A549 (cell line): Measurements from ENCODE around the gene PML. TPM values are rescaled to one million over a fixed set of nuclear protein-coding genes. Genes with fewer than 3 reads are reported as not detected.

Source experiments
- ATAC-seq, 2 experiments: fragments of 200-7000 bp in 1 of 2; fragments of >200 bp in 1 of 2; cut with Nextera tagmentation in 1 of 2; cut with Tn5 transposase in 1 of 2; 3 replicates each; pipeline versions ENCODE4 v1.8.0 to v1.9.1; 2018 to 2020; ENCODE audit warnings: mild to moderate bottlenecking in 1 of 2, moderate library complexity in 1 of 2
- CTCF ChIA-PET: fragments of 300-600 bp; sonication (Branson Sonifier 250); formaldehyde crosslinking; extraction: SDS; loops from one replicate; lab custom pipeline; 2021; ENCODE audit warnings: antibody characterized with exemption, inconsistent platforms; lab: Yijun Ruan, JAX
- POLR2A ChIA-PET: fragments of 350-600 bp; formaldehyde crosslinking; extraction: SDS; loops from one replicate; lab custom pipeline; 2021; ENCODE audit warnings: antibody characterized with exemption, inconsistent platforms; lab: Yijun Ruan, JAX
- DNase-seq, 2 experiments: peaks; one replicate each; pipeline versions ENCODE4 v3.0.0 to v3.0.0-alpha.2; 2011 to 2016; ENCODE audit warnings: low read depth in 1 of 2, low spot score in 1 of 2
- FAIRE-seq: peaks from 2 replicates; lab custom pipeline; 2011; peaks lifted over from hg19 to GRCh38; lab: Jason Lieb, UNC
- H3K27ac ChIP-seq, 2 experiments: fragments of >200 bp; sonication (Bioruptor Twin); formaldehyde crosslinking; 3 replicates each; pipeline ENCODE4 v1.5.1; 2016 to 2017
- H3K4me1 ChIP-seq: fragments of >200 bp; sonication (Bioruptor Twin); formaldehyde crosslinking; 3 replicates; pipeline ENCODE4 v1.6.1; 2016
- H3K4me2 ChIP-seq: fragments of >200 bp; sonication (Bioruptor Twin); formaldehyde crosslinking; 3 replicates; pipeline ENCODE4 v1.6.1; 2016
- H3K4me3 ChIP-seq: fragments of >200 bp; sonication (Bioruptor Twin); formaldehyde crosslinking; 3 replicates; pipeline ENCODE4 v1.5.1; 2016
- H3K9me3 ChIP-seq: fragments of >200 bp; sonication (Bioruptor Twin); formaldehyde crosslinking; 3 replicates; pipeline ENCODE4 v1.6.1; 2016
- BCL3 ChIP-seq: fragments of >200 bp; sonication (Bioruptor Twin); formaldehyde crosslinking; IDR thresholded peaks from 3 replicates; pipeline ENCODE4 v1.6.1; 2016
- CBX8 ChIP-seq: fragments of 200-600 bp; sonication (generic); IDR thresholded peaks from 2 replicates; pipeline ENCODE4 v1.6.1; 2016
- EHMT2 ChIP-seq: fragments of 200-600 bp; sonication (generic); IDR thresholded peaks from 2 replicates; pipeline ENCODE4 v1.6.1; 2016; ENCODE audit warnings: antibody characterized with exemption, low read depth, mild to moderate bottlenecking, moderate library complexity
- EP300 ChIP-seq, 2 experiments: fragments of >200 bp; sonication (Bioruptor Twin); formaldehyde crosslinking; IDR thresholded peaks; 2 replicates in 1 of 2; 3 replicates in 1 of 2; pipeline ENCODE4 v1.6.1; 2016 to 2017
- GATA3 ChIP-seq: IDR thresholded peaks from 2 replicates; pipeline ENCODE4 v1.6.1; 2012; ENCODE audit warnings: borderline replicate concordance
- HOXB5 ChIP-seq: fragments of 250-450 bp; sonication (Bioruptor Pico); IDR thresholded peaks from 2 replicates; pipeline ENCODE4 v1.5.0; 2020; ENCODE audit warnings: mild to moderate bottlenecking, moderate library complexity
- JUNB ChIP-seq: fragments of >200 bp; sonication (Bioruptor Twin); formaldehyde crosslinking; IDR thresholded peaks from 2 replicates; pipeline ENCODE4 v1.6.1; 2016
- KDM1A ChIP-seq: fragments of 200-600 bp; sonication (generic); IDR thresholded peaks from 2 replicates; pipeline ENCODE4 v1.6.1; 2016; ENCODE audit warnings: low read depth, mild to moderate bottlenecking
- KDM5A ChIP-seq: fragments of 200-600 bp; sonication (generic); IDR thresholded peaks from 2 replicates; pipeline ENCODE4 v1.6.1; 2016; ENCODE audit warnings: antibody characterized with exemption, mild to moderate bottlenecking
- MAZ ChIP-seq: fragments of 150-350 bp; IDR thresholded peaks from 2 replicates; pipeline ENCODE4 v1.6.1; 2014; ENCODE audit warnings: antibody characterized with exemption, low read depth, low read length, borderline replicate concordance
- NFE2L2 ChIP-seq: fragments of 150-350 bp; conservative IDR thresholded peaks from 2 replicates; pipeline ENCODE4 v1.6.1; 2014; ENCODE audit warnings: low read length
- NPAS2 ChIP-seq: fragments of 250-450 bp; sonication (Bioruptor Pico); IDR thresholded peaks from 2 replicates; pipeline ENCODE4 v1.8.0; 2022; ENCODE audit warnings: mild to moderate bottlenecking, moderate library complexity, borderline replicate concordance
- PHF8 ChIP-seq: fragments of 200-600 bp; sonication (generic); IDR thresholded peaks from 2 replicates; pipeline ENCODE4 v1.6.1; 2016; ENCODE audit warnings: low read depth, mild to moderate bottlenecking, antibody characterized with exemption, moderate library complexity, borderline replicate concordance
- POLR2AphosphoS2 ChIP-seq: conservative IDR thresholded peaks from 2 replicates; pipeline ENCODE4 v1.6.1; 2012; ENCODE audit warnings: low read length, improper control_type of control experiment, inconsistent platforms
- RAD21 ChIP-seq, 2 experiments: fragments of >200 bp in 1 of 2; sonication (Bioruptor Twin) in 1 of 2; formaldehyde crosslinking in 1 of 2; IDR thresholded peaks in 1 of 2; conservative IDR thresholded peaks in 1 of 2; 2 replicates in 1 of 2; 3 replicates in 1 of 2; pipeline ENCODE4 v1.6.1; 2012 to 2018; ENCODE audit warnings: inconsistent platforms in 1 of 2
- RARB ChIP-seq: fragments of 250-450 bp; sonication (Bioruptor Pico); IDR thresholded peaks from 2 replicates; pipeline ENCODE4 v1.8.0; 2021; ENCODE audit warnings: mild to moderate bottlenecking, moderate library complexity
- TP53 ChIP-seq: fragments of 250-450 bp; sonication (Bioruptor Pico); IDR thresholded peaks from 2 replicates; pipeline ENCODE4 v1.5.0; 2021; ENCODE audit warnings: mild to moderate bottlenecking, moderate library complexity
- ZC3H11A ChIP-seq: fragments of 450-650 bp; IDR thresholded peaks from 2 replicates; pipeline ENCODE4 v1.6.1; 2014; ENCODE audit warnings: antibody characterized with exemption, mild to moderate bottlenecking
- ZNF302 ChIP-seq: fragments of 250-450 bp; sonication (Bioruptor Pico); IDR thresholded peaks from 2 replicates; pipeline ENCODE4 v1.9.0; 2021; ENCODE audit warnings: inconsistent platforms, mild to moderate bottlenecking, moderate library complexity
- ZSCAN20 ChIP-seq: fragments of 250-450 bp; sonication (Bioruptor Pico); IDR thresholded peaks from 2 replicates; pipeline ENCODE4 v1.8.0; 2022; ENCODE audit warnings: mild to moderate bottlenecking, moderate library complexity
- WGBS: methylation state at CpG from one replicate; pipeline ENCODE4 v1.1.6; 2017; ENCODE audit errors: missing lambda C conversion rate; 5-methylcytosine and 5-hydroxymethylcytosine counted together
- polyA plus RNA-seq, 4 experiments: library from polyadenylated mRNA; depleted of rRNA in 3 of 4; stranded (reverse); fragments of >200 nt; fragmentation: RNase III in 1 of 4; extraction: RNeasy Plus Mini Kit Qiagen cat#74134 plus additional on column Dnase treatment in 1 of 4; gene quantifications; 2 replicates in 3 of 4; 3 replicates in 1 of 4; pipeline ENCODE4 v1.2.3, GENCODE V29; 2011 to 2017
- TF ChIP-seq, protein P1 (sequence below): IDR thresholded peaks from 2 replicates; pipeline ENCODE4 v1.6.1; 2012
- TF ChIP-seq, protein P2 (sequence below): fragments of 200-600 bp; sonication (generic); IDR thresholded peaks from 2 replicates; pipeline ENCODE4 v1.6.1; 2016; ENCODE audit warnings: antibody characterized with exemption, mild to moderate bottlenecking, moderate library complexity
- TF ChIP-seq, protein P3 (sequence below): fragments of 250-450 bp; sonication (Bioruptor Pico); IDR thresholded peaks from 2 replicates; pipeline ENCODE4 v1.5.0; 2021; ENCODE audit warnings: mild to moderate bottlenecking, moderate library complexity, borderline replicate concordance
- TF ChIP-seq, protein P4 (sequence below): fragments of 250-450 bp; sonication (Bioruptor Pico); IDR thresholded peaks from 2 replicates; pipeline ENCODE4 v1.5.0; 2020; ENCODE audit warnings: low read depth, mild to moderate bottlenecking, moderate library complexity

PML gene
- polyA plus RNA-seq, 2 of the 4 experiments (the other 2 are of a cell fraction): 2.1 to 8.5 TPM

GRCh38 chr15:73978896-73979295 is 15.6 kb upstream of the PML start:
- Histone ChIP-seq H3K27ac (no peak overlapping the region), H3K4me3 (no peak overlapping the region), H3K9me3 (no peaks in the 10 kb centered on the region), H3K4me1 (peaks cover 14% of the 10 kb centered on the region), H3K4me2 (no peak overlapping the region)
- ChIA-PET POLR2A (no interaction called here), CTCF (interaction anchor here (1.2 to 1.9 kb wide), 5 partner anchors 10 to 343 kb away, joined by 3 to 6 read pairs (median 4); no protein-coding TSS in a partner anchor)
- no peak for TF ChIP-seq TP53
- no peak for TF ChIP-seq PHF8
- TF ChIP-seq KDM1A: no peak
- no peak for TF ChIP-seq ZC3H11A
- no peak for TF ChIP-seq ZNF302 (CRISPR knock-in tag)
- TF ChIP-seq BCL3: no peak
- TF ChIP-seq JUNB: no peak
- no peak for TF ChIP-seq CBX8
- no peak for TF ChIP-seq RAD21 (conservative IDR thresholded peaks at IDR 0.05 in 1 of 2, IDR thresholded peaks at IDR 0.05 in 1 of 2)
- no peak for TF ChIP-seq GATA3
- no peak for TF ChIP-seq RARB (CRISPR knock-in tag)
- WGBS: 89% methylated on average over 3 of the region's 3 CpGs
- ATAC-seq (no peak), DNase-seq (no peak), FAIRE-seq (no peak)

DNA sequence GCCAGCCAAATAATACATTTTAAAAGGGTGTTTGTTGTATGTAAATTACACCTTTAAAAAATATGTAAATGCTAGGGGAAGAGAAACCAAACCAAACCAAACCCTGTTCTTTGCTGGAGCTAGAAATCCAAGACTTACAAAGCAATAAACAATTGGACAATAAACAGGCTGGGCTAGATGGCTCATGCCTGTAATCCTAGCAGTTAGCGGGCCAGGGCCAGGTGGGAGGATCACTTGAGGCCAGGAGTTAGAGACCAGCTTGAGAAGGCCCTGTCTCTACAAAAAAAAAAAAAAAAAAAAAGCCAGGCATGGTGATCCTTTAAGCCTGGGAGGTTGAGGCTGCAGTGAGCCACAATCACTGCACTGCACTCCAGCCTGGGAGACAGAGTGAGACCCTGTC is 14.9 kb upstream of the PML start:
- DNase-seq: no peak
- H3K4me2 ChIP-seq: no peak overlapping the region
- H3K4me1 ChIP-seq: peaks cover 14% of the 10 kb centered on the region
- 93% methylated on average over 1 of the region's 1 CpG for WGBS
- POLR2A ChIA-PET: no interaction called here
- no peaks in the 10 kb centered on the region for H3K9me3 ChIP-seq
- TF ChIP-seq EHMT2 (no peak), ZSCAN20 (CRISPR knock-in tag) (no peak)
- TF ChIP-seq, protein P1, sequence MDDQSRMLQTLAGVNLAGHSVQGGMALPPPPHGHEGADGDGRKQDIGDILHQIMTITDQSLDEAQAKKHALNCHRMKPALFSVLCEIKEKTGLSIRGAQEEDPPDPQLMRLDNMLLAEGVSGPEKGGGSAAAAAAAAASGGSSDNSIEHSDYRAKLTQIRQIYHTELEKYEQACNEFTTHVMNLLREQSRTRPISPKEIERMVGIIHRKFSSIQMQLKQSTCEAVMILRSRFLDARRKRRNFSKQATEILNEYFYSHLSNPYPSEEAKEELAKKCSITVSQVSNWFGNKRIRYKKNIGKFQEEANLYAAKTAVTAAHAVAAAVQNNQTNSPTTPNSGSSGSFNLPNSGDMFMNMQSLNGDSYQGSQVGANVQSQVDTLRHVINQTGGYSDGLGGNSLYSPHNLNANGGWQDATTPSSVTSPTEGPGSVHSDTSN: no peak
- no peak for FAIRE-seq
- ATAC-seq: no peak
- no peak overlapping the region for H3K4me3 ChIP-seq
- CTCF ChIA-PET: interaction anchor here (1.4 kb wide), 2 partner anchors 57 to 61 kb away, joined by 3 to 4 read pairs; no protein-coding TSS in a partner anchor
- H3K27ac ChIP-seq: no peak overlapping the region

DNA sequence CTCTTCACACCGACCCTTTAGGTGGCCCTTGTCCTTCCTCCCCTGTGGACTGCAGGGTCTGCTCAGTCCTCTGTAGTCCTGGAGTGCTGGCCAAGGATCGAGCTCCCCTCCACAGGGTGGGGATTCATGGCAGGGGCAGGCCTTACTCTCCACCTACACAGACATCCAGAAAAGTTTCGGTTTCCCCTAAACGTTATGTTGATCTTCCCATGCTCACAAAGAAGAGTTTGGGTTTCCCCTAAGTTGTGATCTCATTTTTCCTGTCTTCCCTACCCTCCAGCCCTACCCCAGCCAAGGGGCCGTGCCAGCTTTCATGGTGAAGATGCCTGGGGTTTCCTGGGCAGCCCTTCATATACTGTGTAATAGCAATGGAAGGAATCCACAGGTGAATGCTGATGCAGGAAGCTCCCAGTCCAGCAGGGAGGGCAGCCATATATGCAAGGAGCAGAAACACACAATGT is 12.7 kb upstream of the PML start:
- Histone ChIP-seq H3K4me3 (no peak overlapping the region), H3K27ac (peak overlapping the region in 1 of 2 experiments; percentile 71; a peak in 2 of 6 replicates), H3K4me2 (no peak overlapping the region)
- CTCF ChIA-PET: interaction anchor here (1.1 to 6.5 kb wide), 4 partner anchors 9 to 326 kb away, joined by 3 to 46 read pairs (median 10); no protein-coding TSS in a partner anchor
- DNase-seq (no peak), ATAC-seq (no peak), FAIRE-seq (no peak)
- POLR2A ChIA-PET: no interaction called here
- TF ChIP-seq HOXB5 (CRISPR knock-in tag): no peak
- TF ChIP-seq MAZ: no peak
- TF ChIP-seq, protein P2, sequence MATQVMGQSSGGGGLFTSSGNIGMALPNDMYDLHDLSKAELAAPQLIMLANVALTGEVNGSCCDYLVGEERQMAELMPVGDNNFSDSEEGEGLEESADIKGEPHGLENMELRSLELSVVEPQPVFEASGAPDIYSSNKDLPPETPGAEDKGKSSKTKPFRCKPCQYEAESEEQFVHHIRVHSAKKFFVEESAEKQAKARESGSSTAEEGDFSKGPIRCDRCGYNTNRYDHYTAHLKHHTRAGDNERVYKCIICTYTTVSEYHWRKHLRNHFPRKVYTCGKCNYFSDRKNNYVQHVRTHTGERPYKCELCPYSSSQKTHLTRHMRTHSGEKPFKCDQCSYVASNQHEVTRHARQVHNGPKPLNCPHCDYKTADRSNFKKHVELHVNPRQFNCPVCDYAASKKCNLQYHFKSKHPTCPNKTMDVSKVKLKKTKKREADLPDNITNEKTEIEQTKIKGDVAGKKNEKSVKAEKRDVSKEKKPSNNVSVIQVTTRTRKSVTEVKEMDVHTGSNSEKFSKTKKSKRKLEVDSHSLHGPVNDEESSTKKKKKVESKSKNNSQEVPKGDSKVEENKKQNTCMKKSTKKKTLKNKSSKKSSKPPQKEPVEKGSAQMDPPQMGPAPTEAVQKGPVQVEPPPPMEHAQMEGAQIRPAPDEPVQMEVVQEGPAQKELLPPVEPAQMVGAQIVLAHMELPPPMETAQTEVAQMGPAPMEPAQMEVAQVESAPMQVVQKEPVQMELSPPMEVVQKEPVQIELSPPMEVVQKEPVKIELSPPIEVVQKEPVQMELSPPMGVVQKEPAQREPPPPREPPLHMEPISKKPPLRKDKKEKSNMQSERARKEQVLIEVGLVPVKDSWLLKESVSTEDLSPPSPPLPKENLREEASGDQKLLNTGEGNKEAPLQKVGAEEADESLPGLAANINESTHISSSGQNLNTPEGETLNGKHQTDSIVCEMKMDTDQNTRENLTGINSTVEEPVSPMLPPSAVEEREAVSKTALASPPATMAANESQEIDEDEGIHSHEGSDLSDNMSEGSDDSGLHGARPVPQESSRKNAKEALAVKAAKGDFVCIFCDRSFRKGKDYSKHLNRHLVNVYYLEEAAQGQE: no peak
- TF ChIP-seq EP300 (IDR thresholded peaks at IDR 0.05): no peak
- no peak for TF ChIP-seq POLR2AphosphoS2
- TF ChIP-seq NPAS2 (CRISPR knock-in tag): no peak
- TF ChIP-seq, protein P3, sequence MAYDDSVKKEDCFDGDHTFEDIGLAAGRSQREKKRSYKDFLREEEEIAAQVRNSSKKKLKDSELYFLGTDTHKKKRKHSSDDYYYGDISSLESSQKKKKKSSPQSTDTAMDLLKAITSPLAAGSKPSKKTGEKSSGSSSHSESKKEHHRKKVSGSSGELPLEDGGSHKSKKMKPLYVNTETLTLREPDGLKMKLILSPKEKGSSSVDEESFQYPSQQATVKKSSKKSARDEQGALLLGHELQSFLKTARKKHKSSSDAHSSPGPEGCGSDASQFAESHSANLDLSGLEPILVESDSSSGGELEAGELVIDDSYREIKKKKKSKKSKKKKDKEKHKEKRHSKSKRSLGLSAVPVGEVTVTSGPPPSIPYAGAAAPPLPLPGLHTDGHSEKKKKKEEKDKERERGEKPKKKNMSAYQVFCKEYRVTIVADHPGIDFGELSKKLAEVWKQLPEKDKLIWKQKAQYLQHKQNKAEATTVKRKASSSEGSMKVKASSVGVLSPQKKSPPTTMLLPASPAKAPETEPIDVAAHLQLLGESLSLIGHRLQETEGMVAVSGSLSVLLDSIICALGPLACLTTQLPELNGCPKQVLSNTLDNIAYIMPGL (CRISPR knock-in tag): no peak
- TF ChIP-seq NFE2L2: no peak
- TF ChIP-seq, protein P4, sequence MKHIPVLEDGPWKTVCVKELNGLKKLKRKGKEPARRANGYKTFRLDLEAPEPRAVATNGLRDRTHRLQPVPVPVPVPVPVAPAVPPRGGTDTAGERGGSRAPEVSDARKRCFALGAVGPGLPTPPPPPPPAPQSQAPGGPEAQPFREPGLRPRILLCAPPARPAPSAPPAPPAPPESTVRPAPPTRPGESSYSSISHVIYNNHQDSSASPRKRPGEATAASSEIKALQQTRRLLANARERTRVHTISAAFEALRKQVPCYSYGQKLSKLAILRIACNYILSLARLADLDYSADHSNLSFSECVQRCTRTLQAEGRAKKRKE: no peak
- no peak for TF ChIP-seq KDM5A
- TF ChIP-seq, all 56 proteins: peak for 0
- no peaks in the 10 kb centered on the region for H3K9me3 ChIP-seq
- H3K4me1 ChIP-seq: peaks cover 14% of the 10 kb centered on the region
- 58% methylated on average over 5 of the region's 5 CpGs for WGBS
